BJ (cell line): Measurements from ENCODE around the gene P4HTM. TPM values are rescaled to one million over a fixed set of nuclear protein-coding genes. Genes with fewer than 3 reads are reported as not detected.

Experiments
- CTCF ChIA-PET: fragments of 350-600 bp; formaldehyde crosslinking; extraction: SDS; loops from one replicate; lab custom pipeline; 2021; ENCODE audit warnings: antibody characterized with exemption, inconsistent platforms; lab: Yijun Ruan, JAX
- POLR2A ChIA-PET: fragments of 300-600 bp; sonication (Branson Sonifier 250); formaldehyde crosslinking; extraction: SDS; loops from one replicate; lab custom pipeline; 2021; ENCODE audit warnings: antibody characterized with exemption; lab: Charles Lee
- DNase-seq: peaks from one replicate; pipeline ENCODE4 v3.0.0-alpha.2; 2011; ENCODE audit warnings: low read depth
- H3K27me3 ChIP-seq: 2 replicates; pipeline ENCODE4 v1.6.0; 2011; ENCODE audit warnings: low read length; ENCODE audit not compliant: control insufficient read depth, insufficient read depth
- H3K36me3 ChIP-seq: 2 replicates; pipeline ENCODE4 v1.5.1; 2011; ENCODE audit warnings: low read length; ENCODE audit not compliant: control insufficient read depth, insufficient read depth
- H3K4me3 ChIP-seq: 2 replicates; pipeline ENCODE4 v1.5.1; 2011; ENCODE audit warnings: low read depth, mild to moderate bottlenecking, control low read depth, low read length
- polyA plus RNA-seq: library from polyadenylated mRNA; depleted of rRNA; stranded (reverse); fragments of >200 nt; gene quantifications from 2 replicates; pipeline ENCODE4 v1.2.3, GENCODE V29; 2011
- TF ChIP-seq, protein P1 (sequence below): IDR thresholded peaks from 2 replicates; pipeline ENCODE4 v1.5.1; 2011; ENCODE audit warnings: low read depth, mild to moderate bottlenecking, control low read depth, inconsistent platforms, low read length, moderate library complexity; ENCODE audit not compliant: insufficient read depth

The P4HTM gene
- polyA plus RNA-seq, 1 experiment: 38.4 TPM

DNA sequence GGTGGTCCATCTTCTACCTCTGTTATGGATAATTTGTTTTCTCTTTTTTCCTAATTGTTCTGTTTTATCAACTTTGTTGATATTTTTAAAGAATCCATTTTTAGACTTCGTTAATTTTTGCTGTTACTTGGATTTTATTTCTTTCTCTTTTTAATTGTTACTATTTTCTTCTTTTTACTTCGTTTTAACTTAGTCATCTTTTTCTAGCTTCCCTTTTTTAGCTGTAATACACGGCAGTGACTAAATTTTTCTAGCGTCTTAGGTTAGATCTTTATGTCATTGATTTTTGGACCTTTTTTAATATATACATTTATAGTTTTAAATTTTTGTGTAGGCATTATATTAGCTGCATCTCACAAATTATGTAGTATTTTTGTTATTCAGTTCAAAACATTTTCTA lies 38.3 kb upstream of the P4HTM start:
- no peak overlapping the region for H3K4me3 ChIP-seq
- DNase-seq: no peak
- peaks cover under 1% of the 10 kb centered on the region; the same call in 1 of the 2 replicates for H3K36me3 ChIP-seq
- POLR2A ChIA-PET: no interaction called here
- H3K27me3 ChIP-seq: no peaks in the 10 kb centered on the region
- CTCF ChIA-PET: interaction anchor here (0.6 to 2.0 kb wide), 7 partner anchors 8 to 212 kb away, joined by 3 to 6 read pairs (median 3); no protein-coding TSS in a partner anchor
- TF ChIP-seq, protein P1, sequence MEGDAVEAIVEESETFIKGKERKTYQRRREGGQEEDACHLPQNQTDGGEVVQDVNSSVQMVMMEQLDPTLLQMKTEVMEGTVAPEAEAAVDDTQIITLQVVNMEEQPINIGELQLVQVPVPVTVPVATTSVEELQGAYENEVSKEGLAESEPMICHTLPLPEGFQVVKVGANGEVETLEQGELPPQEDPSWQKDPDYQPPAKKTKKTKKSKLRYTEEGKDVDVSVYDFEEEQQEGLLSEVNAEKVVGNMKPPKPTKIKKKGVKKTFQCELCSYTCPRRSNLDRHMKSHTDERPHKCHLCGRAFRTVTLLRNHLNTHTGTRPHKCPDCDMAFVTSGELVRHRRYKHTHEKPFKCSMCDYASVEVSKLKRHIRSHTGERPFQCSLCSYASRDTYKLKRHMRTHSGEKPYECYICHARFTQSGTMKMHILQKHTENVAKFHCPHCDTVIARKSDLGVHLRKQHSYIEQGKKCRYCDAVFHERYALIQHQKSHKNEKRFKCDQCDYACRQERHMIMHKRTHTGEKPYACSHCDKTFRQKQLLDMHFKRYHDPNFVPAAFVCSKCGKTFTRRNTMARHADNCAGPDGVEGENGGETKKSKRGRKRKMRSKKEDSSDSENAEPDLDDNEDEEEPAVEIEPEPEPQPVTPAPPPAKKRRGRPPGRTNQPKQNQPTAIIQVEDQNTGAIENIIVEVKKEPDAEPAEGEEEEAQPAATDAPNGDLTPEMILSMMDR: no peak

DNA sequence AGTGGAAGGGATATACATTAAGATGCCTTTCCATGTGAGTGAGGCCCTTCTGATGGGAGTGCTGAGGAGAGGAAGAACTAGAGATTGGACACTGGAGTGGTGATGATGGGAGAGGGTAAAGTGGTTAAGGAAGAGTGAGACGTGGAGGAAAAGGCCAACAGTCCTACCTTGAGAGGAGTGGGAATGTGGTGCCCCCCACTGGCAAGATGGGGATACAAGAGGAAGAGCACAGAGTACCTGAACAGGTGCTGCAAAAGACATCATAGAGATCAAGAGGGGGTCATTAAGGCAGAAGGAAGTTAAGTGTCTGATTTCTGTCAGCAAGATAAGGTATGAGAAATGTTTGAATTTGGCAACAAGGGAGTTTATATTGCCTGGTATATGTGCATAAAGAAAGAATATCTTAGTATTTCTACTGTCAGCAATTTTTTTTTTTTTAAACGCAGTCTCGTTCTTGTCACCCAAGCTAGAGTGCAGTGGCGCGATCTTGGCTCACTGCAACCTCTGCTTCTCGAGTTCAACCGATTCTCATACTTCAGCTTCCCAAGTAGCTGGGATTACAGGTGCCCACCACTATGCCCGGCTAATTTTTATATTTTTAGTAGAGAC lies 37.4 kb upstream of the P4HTM start:
- Histone ChIP-seq H3K27me3 (no peaks in the 10 kb centered on the region), H3K36me3 (no peaks in the 10 kb centered on the region; the same call in 1 of the 2 replicates), H3K4me3 (no peak overlapping the region)
- no peak for DNase-seq
- TF ChIP-seq, protein P1: no peak; the same call in 1 of the 2 replicates
- ChIA-PET POLR2A (no interaction called here), CTCF (interaction anchor here (1.2 to 1.9 kb wide), 4 partner anchors 9 to 213 kb away, joined by 3 to 6 read pairs (median 3); no protein-coding TSS in a partner anchor)

DNA sequence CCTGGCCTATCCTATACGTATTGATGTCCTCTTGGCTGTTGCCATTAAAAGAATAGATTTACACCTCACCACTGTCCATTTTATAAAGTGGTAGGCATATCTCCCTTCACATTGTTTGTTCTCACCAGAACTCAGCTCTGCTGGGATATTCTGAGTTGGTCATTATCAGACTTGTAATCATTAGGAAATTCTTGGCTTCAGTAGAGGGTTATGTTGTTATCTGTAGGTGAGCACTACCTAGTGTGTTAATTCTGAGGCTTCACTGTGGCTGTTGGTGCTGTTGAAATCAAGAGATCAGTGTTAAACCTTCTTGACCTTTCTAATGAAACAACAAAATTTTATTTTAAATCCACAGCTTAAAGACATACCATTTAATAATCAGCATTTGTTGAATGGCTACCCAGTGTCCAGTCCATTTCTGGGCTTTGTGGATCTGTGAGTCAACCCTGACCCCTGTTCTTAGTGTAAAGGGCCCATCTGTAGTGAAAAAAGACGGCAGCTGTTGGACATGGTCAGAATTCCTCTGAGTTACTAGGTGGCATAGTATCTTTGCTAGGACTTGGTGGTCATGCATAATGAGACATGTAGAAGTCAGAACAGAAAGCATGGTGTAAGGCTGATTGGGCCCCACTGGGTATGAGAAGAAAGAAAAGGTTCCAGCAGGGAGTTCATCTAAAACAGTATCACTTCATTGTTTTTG lies 32.9 kb upstream of the P4HTM start:
- no peaks in the 10 kb centered on the region for H3K27me3 ChIP-seq
- H3K36me3 ChIP-seq: no peaks in the 10 kb centered on the region; the same call in 1 of the 2 replicates
- TF ChIP-seq, protein P1: no peak
- POLR2A ChIA-PET: no interaction called here
- H3K4me3 ChIP-seq: no peak overlapping the region
- CTCF ChIA-PET: no interaction called here
- no peak for DNase-seq

DNA sequence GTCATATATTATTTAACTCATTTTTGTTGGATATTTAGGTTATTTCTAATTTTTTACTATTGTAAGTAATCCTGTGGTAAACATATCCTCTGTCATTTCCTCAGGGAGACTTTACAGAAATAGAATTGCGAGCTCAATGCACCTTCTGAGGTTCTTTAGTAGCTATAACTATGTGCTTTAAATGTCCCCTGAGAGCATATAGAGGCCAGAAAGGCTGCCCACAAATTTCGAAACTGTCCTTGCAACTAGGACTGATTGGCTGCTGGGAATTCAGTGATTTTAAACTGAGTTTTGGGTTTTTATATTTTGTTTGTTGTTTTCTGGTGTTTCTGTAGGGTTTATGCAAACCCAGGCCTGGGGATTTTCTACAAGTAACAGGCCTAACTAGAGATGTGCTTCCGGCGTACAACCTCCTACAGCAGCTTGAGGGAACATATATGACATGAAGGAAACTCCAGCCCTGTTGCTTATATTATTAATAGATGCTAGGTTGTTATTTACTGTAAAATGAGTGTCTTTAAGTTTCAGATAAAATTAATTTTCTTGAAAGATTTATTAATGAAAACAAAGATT lies 29.1 kb upstream of the P4HTM start:
- DNase-seq: no peak
- H3K36me3 ChIP-seq: peaks cover 4% of the 10 kb centered on the region; the same call in 1 of the 2 replicates
- ChIA-PET POLR2A (no interaction called here), CTCF (interaction anchor here (0.5 kb wide), 1 partner anchor 49 kb away, joined by 3 read pairs; no protein-coding TSS in a partner anchor)
- H3K27me3 ChIP-seq: no peaks in the 10 kb centered on the region
- no peak overlapping the region for H3K4me3 ChIP-seq
- TF ChIP-seq, protein P1: no peak

- H3K27me3 ChIP-seq: no peaks in the 10 kb centered on the region
- H3K36me3 ChIP-seq: peaks cover 7% of the 10 kb centered on the region
- no peak for DNase-seq
- H3K4me3 ChIP-seq: no peak overlapping the region
- POLR2A ChIA-PET: no interaction called here
- CTCF ChIA-PET: no interaction called here
- TF ChIP-seq, protein P1: no peak
Observed at GRCh38 chr3:48962340-48962739, 27.7 kb upstream of the P4HTM start.
